H9 (cell line): ENCODE data around the gene CHIT1. TPM values are rescaled to one million over a fixed set of nuclear protein-coding genes. Genes with fewer than 3 reads are reported as not detected.

Experiments
- DNase-seq: peaks from one replicate; pipeline ENCODE4 v3.0.0-alpha.2; 2017
- H2AFZ ChIP-seq: one replicate; pipeline ENCODE4 v1.6.1; 2013; ENCODE audit warnings: mild to moderate bottlenecking, low read length, control low read depth, moderate library complexity
- H2AK5ac ChIP-seq: 2 replicates; pipeline ENCODE4 v1.6.1; 2013; ENCODE audit warnings: low read length, control low read depth, mixed read lengths; ENCODE audit not compliant: insufficient read length
- H2BK120ac ChIP-seq: one replicate; pipeline ENCODE4 v1.6.1; 2013; ENCODE audit warnings: low read depth, mild to moderate bottlenecking, low read length, control low read depth, inconsistent platforms; ENCODE audit not compliant: poor library complexity, severe bottlenecking
- H2BK12ac ChIP-seq: 2 replicates; pipeline ENCODE4 v1.6.1; 2013; ENCODE audit warnings: low read length, control low read depth, mixed read lengths, low read depth; ENCODE audit not compliant: insufficient read length
- H2BK15ac ChIP-seq: 2 replicates; pipeline ENCODE4 v1.6.1; 2013; ENCODE audit warnings: low read depth, low read length, control low read depth
- H2BK20ac ChIP-seq: one replicate; pipeline ENCODE4 v1.6.1; 2013; ENCODE audit warnings: low read depth, mild to moderate bottlenecking, low read length, control low read depth, inconsistent platforms; ENCODE audit not compliant: poor library complexity, severe bottlenecking
- H2BK5ac ChIP-seq: 2 replicates; pipeline ENCODE4 v1.6.1; 2013; ENCODE audit warnings: low read length, control low read depth, mixed read lengths; ENCODE audit not compliant: insufficient read length
- H3K14ac ChIP-seq: 2 replicates; pipeline ENCODE4 v1.6.1; 2013; ENCODE audit warnings: low read length, control low read depth; ENCODE audit not compliant: insufficient read depth
- H3K18ac ChIP-seq: 2 replicates; pipeline ENCODE4 v1.6.1; 2013; ENCODE audit warnings: low read depth, mild to moderate bottlenecking, mixed read lengths, low read length, control low read depth; ENCODE audit not compliant: insufficient read length
- H3K23ac ChIP-seq: 2 replicates; pipeline ENCODE4 v1.6.1; 2013; ENCODE audit warnings: low read length, control low read depth, mixed read lengths, low read depth; ENCODE audit not compliant: insufficient read length
- H3K23me2 ChIP-seq: 2 replicates; pipeline ENCODE4 v1.6.1; 2013; ENCODE audit warnings: low read depth, mild to moderate bottlenecking, mixed read lengths, low read length, control low read depth; ENCODE audit not compliant: insufficient read length, poor library complexity, severe bottlenecking
- H3K27ac ChIP-seq: 2 replicates; pipeline ENCODE4 v1.5.1; 2013; ENCODE audit warnings: low read length, control low read depth, mixed read lengths, low read depth; ENCODE audit not compliant: insufficient read length
- H3K27me3 ChIP-seq: 2 replicates; pipeline ENCODE4 v1.6.1; 2013; ENCODE audit warnings: low read length, control low read depth, inconsistent platforms; ENCODE audit not compliant: insufficient read depth
- H3K4ac ChIP-seq: 2 replicates; pipeline ENCODE4 v1.6.1; 2013; ENCODE audit warnings: low read depth, mild to moderate bottlenecking, control low read depth, inconsistent platforms, low read length, moderate library complexity
- H3K4me1 ChIP-seq: 2 replicates; pipeline ENCODE4 v1.6.1; 2013; ENCODE audit warnings: low read length, control low read depth, inconsistent platforms; ENCODE audit not compliant: insufficient read depth
- H3K4me2 ChIP-seq: 2 replicates; pipeline ENCODE4 v1.6.1; 2013; ENCODE audit warnings: low read length, control low read depth, mixed read lengths; ENCODE audit not compliant: insufficient read length, insufficient read depth
- H3K56ac ChIP-seq: 2 replicates; pipeline ENCODE4 v1.6.1; 2013; ENCODE audit warnings: low read depth, mild to moderate bottlenecking, mixed read lengths, low read length, control low read depth; ENCODE audit not compliant: insufficient read length
- H3K79me1 ChIP-seq: 2 replicates; pipeline ENCODE4 v1.6.1; 2013; ENCODE audit warnings: low read depth, mild to moderate bottlenecking, moderate library complexity, low read length, control low read depth, inconsistent platforms; ENCODE audit not compliant: insufficient read depth, poor library complexity, severe bottlenecking
- H3K79me2 ChIP-seq: 2 replicates; pipeline ENCODE4 v1.6.1; 2013; ENCODE audit warnings: low read length, control low read depth, inconsistent platforms; ENCODE audit not compliant: insufficient read depth
- H3K9ac ChIP-seq: 2 replicates; pipeline ENCODE4 v1.6.1; 2013; ENCODE audit warnings: low read length, control low read depth, mixed read lengths; ENCODE audit not compliant: insufficient read length; ENCODE audit errors: extremely low read depth
- H3K9me3 ChIP-seq: one replicate; pipeline ENCODE4 v1.6.1; 2013; ENCODE audit warnings: low read depth, low read length, inconsistent platforms; ENCODE audit not compliant: control insufficient read depth
- H3T11ph ChIP-seq: one replicate; pipeline ENCODE4 v1.6.1; 2013; ENCODE audit warnings: mild to moderate bottlenecking, low read length, control low read depth, inconsistent platforms
- H4K20me1 ChIP-seq: one replicate; pipeline ENCODE4 v1.6.1; 2013; ENCODE audit not compliant: control insufficient read depth, insufficient read length, insufficient read depth
- H4K5ac ChIP-seq: 2 replicates; pipeline ENCODE4 v1.6.1; 2013; ENCODE audit warnings: low read depth, mild to moderate bottlenecking, mixed read lengths, low read length, control low read depth; ENCODE audit not compliant: insufficient read length
- H4K8ac ChIP-seq: replicated peaks from 2 replicates; pipeline ENCODE4 v1.6.1; 2013; ENCODE audit warnings: low read length, control low read depth, mixed read lengths, low read depth; ENCODE audit not compliant: insufficient read length
- H4K91ac ChIP-seq: 2 replicates; pipeline ENCODE4 v1.6.1; 2013; ENCODE audit warnings: low read depth, mild to moderate bottlenecking, moderate library complexity, mixed read lengths, low read length, control low read depth; ENCODE audit not compliant: insufficient read length
- H3K27ac Mint-ChIP-seq, 3 experiments: 2 replicates in 2 of 3; 3 replicates in 1 of 3; pipeline ENCODE4 v1.8.0; 2020 to 2021; ENCODE audit warnings: mixed read lengths in 3 of 3, mild to moderate bottlenecking in 1 of 3, moderate library complexity in 1 of 3
- H3K27me3 Mint-ChIP-seq: 2 replicates; pipeline ENCODE4 v1.8.0; 2021; ENCODE audit warnings: low read depth, mild to moderate bottlenecking, moderate library complexity, mixed read lengths
- H3K36me3 Mint-ChIP-seq, 3 experiments: 2 replicates in 2 of 3; 3 replicates in 1 of 3; pipeline ENCODE4 v1.8.0; 2020 to 2021; ENCODE audit warnings: low read depth in 3 of 3, mixed read lengths in 3 of 3; ENCODE audit not compliant: insufficient read depth in 1 of 3
- H3K4me1 Mint-ChIP-seq, 2 experiments: 2 replicates each; pipeline ENCODE4 v1.8.0; 2020; ENCODE audit warnings: mixed read lengths in 2 of 2
- H3K4me3 Mint-ChIP-seq, 2 experiments: 2 replicates in 1 of 2; 3 replicates in 1 of 2; pipeline ENCODE4 v1.8.0; 2020 to 2021; ENCODE audit warnings: mild to moderate bottlenecking in 2 of 2, mixed read lengths in 2 of 2, moderate library complexity in 1 of 2
- H3K9me3 Mint-ChIP-seq, 2 experiments: 2 replicates in 1 of 2; 3 replicates in 1 of 2; pipeline ENCODE4 v1.8.0; 2020; ENCODE audit warnings: mild to moderate bottlenecking in 2 of 2, mixed read lengths in 2 of 2, moderate library complexity in 1 of 2
- CTCF ChIP-seq: fragments of 200-600 bp; sonication (generic); conservative IDR thresholded peaks from 3 replicates; pipeline ENCODE4 v1.8.0; 2021; ENCODE audit warnings: antibody characterized with exemption, mild to moderate bottlenecking
- WGBS: extraction: QIAGEN DNeasy Blood & Tissue Kit; methylation state at CpG from one replicate; pipeline ENCODE4 v1.1.7; 2013; ENCODE audit warnings: missing lambda C conversion rate, low lambda C conversion rate, mixed read lengths; ENCODE audit not compliant: insufficient read length; ENCODE audit errors: extremely low coverage; 5-methylcytosine and 5-hydroxymethylcytosine counted together
- total RNA-seq: library from RNA; stranded (reverse); gene quantifications from 2 replicates; pipeline ENCODE4 v1.2.1, GENCODE V29; 2021

Gene CHIT1
- total RNA-seq, 1 experiment from 2014 or later = not detected

- Histone ChIP-seq H3K4ac (no peak overlapping the region), H2BK120ac (no peak overlapping the region), H3K9ac (no peak overlapping the region), H4K8ac (no peak overlapping the region), H3K23ac (no peak overlapping the region), H3K9me3 (no peaks in the 10 kb centered on the region), H3T11ph (no peak overlapping the region), H3K79me1 (no peaks in the 10 kb centered on the region), H4K91ac (no peak overlapping the region), H2BK15ac (no peak overlapping the region), H4K5ac (no peak overlapping the region), H3K4me2 (no peak overlapping the region), H3K56ac (no peak overlapping the region), H2AFZ (no peak overlapping the region), H4K20me1 (no peaks in the 10 kb centered on the region), H2BK12ac (no peak overlapping the region), H3K27ac (no peak overlapping the region), H3K27me3 (no peaks in the 10 kb centered on the region), H3K14ac (peak overlapping the region; percentile 20; the same call in 1 of the 2 replicates), H3K79me2 (no peaks in the 10 kb centered on the region), H2AK5ac (no peak overlapping the region), H2BK5ac (no peak overlapping the region), H3K4me1 (peaks cover 6% of the 10 kb centered on the region; the same call in 1 of the 2 replicates), H3K18ac (no peak overlapping the region), H2BK20ac (no peak overlapping the region), H3K23me2 (peaks cover 3% of the 10 kb centered on the region)
- no CpG with 5 or more reads among the region's 4 CpGs for WGBS
- no peak for DNase-seq
- Mint-ChIP-seq H3K4me3 (0 out of 5 replicates have a peak overlapping the region, but pooled peaks of 1 of the 2 experiments have one; percentile 11), H3K36me3 (no peaks in the 10 kb centered on the region), H3K4me1 (peaks cover 29 to 41% of the 10 kb centered on the region in 2 experiments), H3K9me3 (no peaks in the 10 kb centered on the region; a peak in 2 of 5 replicates), H3K27ac (peak overlapping the region in 1 of 3 experiments; percentile 44; a peak in 2 of 7 replicates), H3K27me3 (no peaks in the 10 kb centered on the region; the same call in 1 of the 2 replicates)
- TF ChIP-seq CTCF = no peak
Measured at GRCh38 chr1:203185585-203185984, 43.9 kb downstream of the CHIT1 start.
